Caco-2 (cell line): ENCODE results near the gene IL1RL1. TPM values are rescaled to one million over a fixed set of nuclear protein-coding genes. Genes with fewer than 3 reads are reported as not detected.

ENCODE experiments used
- BruUV-seq: library from RNA; stranded (reverse); fragments of 400-500 nt; replicated peaks from 2 replicates; lab custom pipeline; 2021; lab: Mats Ljungman, UMichigan
- CTCF ChIA-PET: fragments of 300-600 bp; sonication (Branson Sonifier 250); formaldehyde crosslinking; loops from one replicate; lab custom pipeline; 2022; ENCODE audit warnings: antibody characterized with exemption; lab: Charles Lee
- POLR2A ChIA-PET: fragments of 300-600 bp; sonication (Branson Sonifier 250); formaldehyde crosslinking; loops from one replicate; lab custom pipeline; 2022; ENCODE audit warnings: antibody characterized with exemption; lab: Charles Lee
- DNase-seq, 2 experiments: peaks; one replicate each; pipeline versions ENCODE4 v3.0.0 to v3.0.0-alpha.2; 2020 to 2022
- H3K27me3 ChIP-seq: replicated peaks from 2 replicates; pipeline ENCODE4 v1.6.0; 2011; ENCODE audit warnings: low read length; ENCODE audit not compliant: control insufficient read depth, insufficient read depth
- H3K36me3 ChIP-seq: 2 replicates; pipeline ENCODE4 v1.5.1; 2011; ENCODE audit warnings: low read length; ENCODE audit not compliant: control insufficient read depth, insufficient read depth
- H3K4me1 ChIP-seq: fragments of 250-450 bp; sonication (Bioruptor Pico); 2 replicates; pipeline ENCODE4 v1.5.1; 2020; ENCODE audit warnings: mild to moderate bottlenecking
- H3K4me3 ChIP-seq: 2 replicates; pipeline ENCODE4 v1.5.1; 2011; ENCODE audit warnings: low read depth, mild to moderate bottlenecking, control low read depth, low read length
- H3K9me3 ChIP-seq: fragments of 250-450 bp; sonication (Bioruptor Pico); 2 replicates; pipeline ENCODE4 v1.5.1; 2020; ENCODE audit warnings: mild to moderate bottlenecking, moderate library complexity
- H3K27ac Mint-ChIP-seq: one replicate; pipeline ENCODE4 v1.8.0; 2022; ENCODE audit warnings: mixed read lengths; ENCODE audit not compliant: unreplicated experiment
- H3K27me3 Mint-ChIP-seq: one replicate; pipeline ENCODE4 v1.8.0; 2022; ENCODE audit warnings: mixed read lengths; ENCODE audit not compliant: insufficient read depth, unreplicated experiment
- H3K36me3 Mint-ChIP-seq: one replicate; pipeline ENCODE4 v1.8.0; 2022; ENCODE audit warnings: mild to moderate bottlenecking, mixed read lengths; ENCODE audit not compliant: insufficient read depth, unreplicated experiment
- H3K4me1 Mint-ChIP-seq: one replicate; pipeline ENCODE4 v1.8.0; 2022; ENCODE audit warnings: low read depth, mixed read lengths; ENCODE audit not compliant: unreplicated experiment
- H3K4me3 Mint-ChIP-seq: one replicate; pipeline ENCODE4 v1.8.0; 2022; ENCODE audit warnings: mild to moderate bottlenecking, moderate library complexity, mixed read lengths; ENCODE audit not compliant: unreplicated experiment
- H3K9me3 Mint-ChIP-seq: one replicate; pipeline ENCODE4 v1.8.0; 2022; ENCODE audit warnings: mixed read lengths; ENCODE audit not compliant: unreplicated experiment
- CTCF ChIP-seq, 2 experiments: fragments of 200-600 bp in 1 of 2; IDR thresholded peaks; 1 replicate in 1 of 2; 2 replicates in 1 of 2; pipeline versions ENCODE4 v1.5.1 to v1.8.0; 2011 to 2022; ENCODE audit warnings: antibody characterized with exemption in 1 of 2, control low read depth in 1 of 2, inconsistent platforms in 1 of 2, low read depth in 1 of 2, low read length in 1 of 2, mild to moderate bottlenecking in 1 of 2, moderate library complexity in 1 of 2; ENCODE audit not compliant: insufficient read depth in 1 of 2, severe bottlenecking in 1 of 2, unreplicated experiment in 1 of 2
- intact Hi-C: fragments of 100-400 bp; cut with micrococcal nuclease; formaldehyde crosslinking; loops from one replicate; pipeline ENCODE4 v1.10.0; 2022; ENCODE audit not compliant: unreplicated experiment
- total RNA-seq: library from RNA; stranded (reverse); gene quantifications from 2 replicates; pipeline ENCODE4 v1.2.3, GENCODE V29; 2022

IL1RL1 gene
- total RNA-seq, 1 experiment from 2014 or later = not detected

GRCh38 chr2:102336502-102336945 lies 25.2 kb downstream of the IL1RL1 start:
- no peaks in the 10 kb centered on the region for H3K36me3 Mint-ChIP-seq
- Histone ChIP-seq H3K4me1 (no peaks in the 10 kb centered on the region), H3K36me3 (no peaks in the 10 kb centered on the region), H3K27me3 (no peaks in the 10 kb centered on the region; the same call in 1 of the 2 replicates), H3K4me3 (no peak overlapping the region), H3K9me3 (no peaks in the 10 kb centered on the region)
- intact Hi-C loops = no loop called here
- no TSS peak for BruUV-seq
- POLR2A ChIA-PET = no interaction called here
- no peak overlapping the region for H3K27ac Mint-ChIP-seq
- H3K9me3 Mint-ChIP-seq = peaks cover 10% of the 10 kb centered on the region
- DNase-seq = no peak
- peaks cover 14% of the 10 kb centered on the region for H3K27me3 Mint-ChIP-seq
- no peaks in the 10 kb centered on the region for H3K4me1 Mint-ChIP-seq
- H3K4me3 Mint-ChIP-seq = no peak overlapping the region
- TF ChIP-seq CTCF (IDR thresholded peaks at IDR 0.05; ENCODE audit: insufficient read depth in 1 of 2, low read depth in 1 of 2, low read length in 1 of 2, severe bottlenecking in 1 of 2, unreplicated experiment in 1 of 2) = no peak
- CTCF ChIA-PET = interaction anchor here (0.6 kb wide), 1 partner anchor 310 kb away, joined by 3 read pairs; no protein-coding TSS in a partner anchor

GRCh38 chr2:102337012-102337411 lies 25.6 kb downstream of the IL1RL1 start:
- no peaks in the 10 kb centered on the region for H3K36me3 ChIP-seq
- peaks cover 8% of the 10 kb centered on the region for H3K9me3 Mint-ChIP-seq
- no peaks in the 10 kb centered on the region for H3K36me3 Mint-ChIP-seq
- BruUV-seq = no TSS peak
- ChIA-PET POLR2A (no interaction called here), CTCF (interaction anchor here (0.5 kb wide), 1 partner anchor 62 kb away, joined by 3 read pairs; no protein-coding TSS in a partner anchor)
- H3K27me3 ChIP-seq = no peaks in the 10 kb centered on the region; the same call in 1 of the 2 replicates
- H3K9me3 ChIP-seq = no peaks in the 10 kb centered on the region
- no peaks in the 10 kb centered on the region for H3K4me1 ChIP-seq
- no peak overlapping the region for H3K4me3 Mint-ChIP-seq
- H3K4me3 ChIP-seq = no peak overlapping the region
- no peak for TF ChIP-seq CTCF (IDR thresholded peaks at IDR 0.05; ENCODE audit: insufficient read depth in 1 of 2, low read depth in 1 of 2, low read length in 1 of 2, severe bottlenecking in 1 of 2, unreplicated experiment in 1 of 2)
- intact Hi-C loops = no loop called here
- H3K27me3 Mint-ChIP-seq = peaks cover 13% of the 10 kb centered on the region
- no peak overlapping the region for H3K27ac Mint-ChIP-seq
- H3K4me1 Mint-ChIP-seq = no peaks in the 10 kb centered on the region
- no peak for DNase-seq

GRCh38 chr2:102337481-102338386 lies 26.4 kb downstream of the IL1RL1 start:
- BruUV-seq = no TSS peak
- no peak for DNase-seq
- Histone ChIP-seq H3K4me1 (no peaks in the 10 kb centered on the region), H3K9me3 (no peaks in the 10 kb centered on the region), H3K4me3 (no peak overlapping the region), H3K27me3 (no peaks in the 10 kb centered on the region; the same call in 1 of the 2 replicates), H3K36me3 (no peaks in the 10 kb centered on the region)
- Mint-ChIP-seq H3K27me3 (peaks cover 6% of the 10 kb centered on the region), H3K36me3 (no peaks in the 10 kb centered on the region), H3K4me3 (no peak overlapping the region), H3K27ac (no peak overlapping the region), H3K9me3 (peaks cover 1% of the 10 kb centered on the region), H3K4me1 (no peaks in the 10 kb centered on the region)
- CTCF ChIA-PET = interaction anchor here (0.5 kb wide), 1 partner anchor 61 kb away, joined by 3 read pairs; no protein-coding TSS in a partner anchor
- TF ChIP-seq CTCF (IDR thresholded peaks at IDR 0.05; ENCODE audit: insufficient read depth in 1 of 2, low read depth in 1 of 2, low read length in 1 of 2, severe bottlenecking in 1 of 2, unreplicated experiment in 1 of 2) = no peak
- POLR2A ChIA-PET = no interaction called here
- intact Hi-C loops = no loop called here
